Activated CD8-positive, alpha-beta T cell treated with anti-CD3 and anti-CD28 coated beads, Interleukin-2, amount 10 ng/mL, durations not matched to agents 7 days and 5 days (primary cell): ENCODE results near the gene CXCL9. TPM values are rescaled to one million over a fixed set of nuclear protein-coding genes. Genes with fewer than 3 reads are reported as not detected.

ENCODE experiments used
- total RNA-seq, 2 experiments: library from RNA; stranded (reverse); gene quantifications; one replicate each; pipeline ENCODE4 v1.2.3, GENCODE V29; 2021

The CXCL9 gene
- total RNA-seq, 2 experiments from 2014 or later, result not detected

Other genes starting within 250 kb of the CXCL9 start
- under 1 TPM in 1 of 2 experiments, not detected in 1; 0.65 TPM for gene PPEF2, start 105.1 kb downstream of the CXCL9 start, total RNA-seq
- 10 to 100 TPM; 31.7 to 33.7 TPM for gene NAAA, start 66.5 kb downstream of the CXCL9 start, total RNA-seq
- 10 to 100 TPM; 44.8 to 45.6 TPM for gene SDAD1, start 16.6 kb downstream of the CXCL9 start, total RNA-seq
- not detected for gene CXCL10, start 16.0 kb upstream of the CXCL9 start, total RNA-seq
- not detected for gene CXCL11, start 28.6 kb upstream of the CXCL9 start, total RNA-seq
- gene ART3, start 67.2 kb upstream of the CXCL9 start, total RNA-seq, result not detected
- 10 to 100 TPM; 56.8 to 64.1 TPM for gene NUP54, start 140.9 kb upstream of the CXCL9 start, total RNA-seq
- gene SCARB2, start 206.3 kb upstream of the CXCL9 start, total RNA-seq, result 10 to 100 TPM in 1 of 2 experiments, 1 to 10 TPM in 1; 8.6 to 10.7 TPM
- gene FAM47E, start 244.2 kb upstream of the CXCL9 start, total RNA-seq, result not detected